ENCODE data around the gene SPATA1. TPM values are rescaled to one million over a fixed set of nuclear protein-coding genes. Genes with fewer than 3 reads are reported as not detected.
"Not testable (repeated sequence)": the region's sequence is repeated elsewhere in the genome, so short reads cannot be mapped to it uniquely, and the experiment has no call there.

The SPATA1 gene
- total and polyA plus RNA-seq, 2 of the 4 experiments (the other 2 are of a cell fraction): under 0.01 to 0.56 TPM

GRCh38 chr1:84506729-84507453, 705 bp downstream of the SPATA1 start:
- intact Hi-C loops (cut with micrococcal nuclease) (loop anchor here (1.0 to 5.0 kb wide), 4 partner anchors 67 to 365 kb away; partner anchors contain the start of genes CTBS and PRKACB), dilution Hi-C loops (cut with HindIII; ENCODE audit: low sequenced_read_pairs, unreplicated experiment) (no loop called here), in situ Hi-C loops (cut with MboI; ENCODE audit: low sequenced_read_pairs) (no loop called here)
- Histone ChIP-seq H4K5ac (ENCODE audit: low read depth, low read length) (no peak overlapping the region), H2BK120ac (ENCODE audit: low read depth, low read length) (peak overlapping the region; percentile 94), H4K91ac (ENCODE audit: insufficient read depth, low read depth, low read length) (peak overlapping the region; percentile 91; the same call in 1 of the 2 replicates), H3K56ac (ENCODE audit: extremely low read depth, insufficient read depth, low read length) (peak overlapping the region; percentile 96), H4K8ac (ENCODE audit: low read depth in 2 of 2, low read length in 2 of 2) (peak overlapping the region; percentile 32 to 93), H3K9me1 (ENCODE audit: insufficient read depth, low read length) (no peaks in the 10 kb centered on the region; the same call in 1 of the 2 replicates), H4K20me1 (ENCODE audit: insufficient read depth, low read length) (peaks cover 34% of the 10 kb centered on the region), H3K9ac (ENCODE audit: low read depth, low read length) (peak overlapping the region; percentile 74), H3K14ac (replicated peaks; ENCODE audit: low read depth, low read length) (peak overlapping the region; percentile 85), H3K27ac (ENCODE audit: insufficient read depth, low read length) (peak overlapping the region; percentile 85), H3K18ac (ENCODE audit: low read depth, low read length) (peak overlapping the region; percentile 19; the same call in 1 of the 2 replicates), H3K23ac (ENCODE audit: low read depth, low read length) (peak overlapping the region; percentile 92), H2AK5ac (ENCODE audit: low read depth, low read length) (no peak overlapping the region), H2BK20ac (ENCODE audit: low read depth, low read length) (no peak overlapping the region), H3K27me3 (ENCODE audit: control insufficient read depth, insufficient read depth, low read length) (no peaks in the 10 kb centered on the region), H3K4me3 (ENCODE audit: insufficient read depth, low read depth, low read length) (peak overlapping the region; percentile 92), H2AFZ (replicated peaks; ENCODE audit: low read length, poor library complexity) (peak overlapping the region; percentile 87), H3K4me2 (ENCODE audit: low read depth, low read length) (peak overlapping the region; percentile 99), H3K36me3 (ENCODE audit: control insufficient read depth, insufficient read depth, low read length) (no peaks in the 10 kb centered on the region), H2BK5ac (ENCODE audit: low read depth, low read length, poor library complexity, severe bottlenecking) (peak overlapping the region; percentile 66), H3K4ac (ENCODE audit: low read depth, low read length) (peak overlapping the region; percentile 97), H3K4me1 (ENCODE audit: control insufficient read depth, insufficient read depth, low read length) (peaks cover 6% of the 10 kb centered on the region; the same call in 1 of the 2 replicates), H2BK15ac (ENCODE audit: low read depth, low read length) (no peak overlapping the region; the same call in 1 of the 3 replicates), H2AK9ac (replicated peaks; ENCODE audit: low read depth, low read length, poor library complexity) (peak overlapping the region; percentile 86), H3K79me1 (ENCODE audit: low read depth in 1 of 2, low read length in 2 of 2) (peaks cover 5 to 24% of the 10 kb centered on the region in 2 experiments; a peak in 3 of 4 replicates), H3K9me3 (ENCODE audit: control insufficient read depth, insufficient read depth, low read length) (no peaks in the 10 kb centered on the region)
- POLR2A ChIA-PET (ENCODE audit: unreplicated experiment): interaction anchor here (0.6 to 1.5 kb wide), 3 partner anchors 15 to 67 kb away, joined by 3 to 5 read pairs (median 4); partner anchors contain the start of gene CTBS
- no TSS peak for BruUV-seq (replicated peaks)
- TF ChIP-seq NFE2L2 (IDR thresholded peaks at IDR 0.05; ENCODE audit: low read depth, low read length) (no peak), RAD21 (IDR thresholded peaks at IDR 0.05; ENCODE audit: low read length) (peak; percentile 6; the same call in 1 of the 2 replicates)
- DNase-seq (no peak), ATAC-seq (ENCODE audit: low read depth) (no peak)
- CTCF ChIA-PET: interaction anchor here (0.7 kb wide), 1 partner anchor 103 kb away, joined by 3 read pairs; no protein-coding TSS in a partner anchor
- no CpG with 5 or more reads among the region's 26 CpGs for WGBS, 2 experiments (ENCODE audit: extremely low coverage in 2 of 2, insufficient read length in 1 of 2)

GRCh38 chr1:84507887-84508286, 1.7 kb downstream of the SPATA1 start:
- H3K18ac ChIP-seq (ENCODE audit: low read depth, low read length); BruUV-seq (replicated peaks); ATAC-seq (ENCODE audit: low read depth); in situ Hi-C loops (cut with MboI; ENCODE audit: low sequenced_read_pairs); H3K56ac ChIP-seq (ENCODE audit: extremely low read depth, insufficient read depth, low read length); H2BK5ac ChIP-seq (ENCODE audit: low read depth, low read length, poor library complexity, severe bottlenecking); DNase-seq; H3K9me3 ChIP-seq (ENCODE audit: control insufficient read depth, insufficient read depth, low read length); H2BK20ac ChIP-seq (ENCODE audit: low read depth, low read length); H4K5ac ChIP-seq (ENCODE audit: low read depth, low read length); H2BK15ac ChIP-seq (ENCODE audit: low read depth, low read length); H4K91ac ChIP-seq (ENCODE audit: insufficient read depth, low read depth, low read length); H2AK5ac ChIP-seq (ENCODE audit: low read depth, low read length); H3K14ac ChIP-seq (replicated peaks; ENCODE audit: low read depth, low read length); CTCF ChIA-PET; H2AK9ac ChIP-seq (replicated peaks; ENCODE audit: low read depth, low read length, poor library complexity); H3K23ac ChIP-seq (ENCODE audit: low read depth, low read length); H3K27ac ChIP-seq (ENCODE audit: insufficient read depth, low read length); H3K4me2 ChIP-seq (ENCODE audit: low read depth, low read length); H3K4me1 ChIP-seq (ENCODE audit: control insufficient read depth, insufficient read depth, low read length); H3K36me3 ChIP-seq (ENCODE audit: control insufficient read depth, insufficient read depth, low read length); H2BK120ac ChIP-seq (ENCODE audit: low read depth, low read length); POLR2A ChIA-PET (ENCODE audit: unreplicated experiment); H4K8ac ChIP-seq (ENCODE audit: low read depth in 2 of 2, low read length in 2 of 2); dilution Hi-C loops (cut with HindIII; ENCODE audit: low sequenced_read_pairs, unreplicated experiment); H3K4ac ChIP-seq (ENCODE audit: low read depth, low read length); H3K27me3 ChIP-seq (ENCODE audit: control insufficient read depth, insufficient read depth, low read length); H3K9ac ChIP-seq (ENCODE audit: low read depth, low read length); H3K4me3 ChIP-seq (ENCODE audit: insufficient read depth, low read depth, low read length); H3K9me1 ChIP-seq (ENCODE audit: insufficient read depth, low read length); H2AFZ ChIP-seq (replicated peaks; ENCODE audit: low read length, poor library complexity): not testable (repeated sequence)
- intact Hi-C loops (cut with micrococcal nuclease): loop anchor here (5.0 kb wide), 1 partner anchor 366 kb away; the partner anchor contains the start of gene PRKACB
- whole genome bisulfite sequencing, 2 experiments (ENCODE audit: extremely low coverage in 2 of 2, insufficient read length in 1 of 2): 97% methylated on average over 9 of the region's 14 CpGs; no CpG with 5 or more reads in 1 of the 2 experiments
- Histone ChIP-seq H3K79me1 (ENCODE audit: low read depth in 1 of 2, low read length in 2 of 2) (peaks cover 5 to 23% of the 10 kb centered on the region in 2 experiments; a peak in 3 of 4 replicates), H4K20me1 (ENCODE audit: insufficient read depth, low read length) (peaks cover 26% of the 10 kb centered on the region)
